ENCODE measurements around the gene RIPK4. TPM values are rescaled to one million over a fixed set of nuclear protein-coding genes. Genes with fewer than 3 reads are reported as not detected.

Gene RIPK4
- total and polyA plus RNA-seq, 2 of the 13 experiments (the other 11 are each of a cell fraction or from before 2014, with no cell fraction given): 3.1 to 4.9 TPM

DNA sequence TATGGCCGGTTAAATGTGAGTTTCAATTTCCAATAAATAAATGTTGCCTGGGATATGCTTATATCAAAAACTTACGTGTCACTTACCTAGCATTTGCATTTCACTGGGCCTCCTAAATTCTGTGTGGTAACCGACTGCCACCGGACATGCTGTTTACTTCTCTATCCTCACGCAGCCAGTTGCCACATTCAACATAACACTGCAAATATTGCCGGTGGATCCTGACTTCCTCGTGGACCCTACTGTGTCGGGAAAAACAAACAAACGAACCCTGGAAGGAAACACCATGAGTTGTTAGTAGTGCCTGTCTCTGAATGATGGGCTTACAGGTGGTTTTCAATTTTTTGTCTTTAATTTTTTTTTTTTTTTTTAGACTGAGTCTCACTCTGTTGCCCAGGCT is 54.1 kb downstream of the RIPK4 start (continued):
- TF ChIP-seq MXI1 (IDR thresholded peaks at IDR 0.05; ENCODE audit: borderline replicate concordance, low read depth, low read length) (0 out of 3 replicates have a peak, but pooled peaks have one; percentile 39), FOXA3 (CRISPR knock-in tag; IDR thresholded peaks at IDR 0.05) (peak; percentile 89), FOSL2 (CRISPR knock-in tag; IDR thresholded peaks at IDR 0.05) (peak; percentile 40), ZBTB7A (CRISPR knock-in tag; IDR thresholded peaks at IDR 0.05) (peak; percentile 39; the same call in 1 of the 2 replicates), SOX6 (IDR thresholded peaks at IDR 0.05) (no peak), SOX6 (CRISPR knock-in tag; IDR thresholded peaks at IDR 0.05) (peak; percentile 32; the same call in 1 of the 2 replicates), YY1 (IDR thresholded peaks at IDR 0.05; ENCODE audit: insufficient read depth, insufficient replicate concordance, low read depth, low read length) (no peak), ERF (CRISPR knock-in tag; IDR thresholded peaks at IDR 0.05) (0 out of 2 replicates have a peak, but pooled peaks have one; percentile 32), CHD2 (IDR thresholded peaks at IDR 0.05; ENCODE audit: low read depth, low read length) (no peak), MIER3 (CRISPR knock-in tag; IDR thresholded peaks at IDR 0.05; ENCODE audit: borderline replicate concordance) (peak; percentile 54; the same call in 1 of the 2 replicates), BCL6 (CRISPR knock-in tag; IDR thresholded peaks at IDR 0.05) (peak; percentile 89), RXRB (CRISPR knock-in tag; IDR thresholded peaks at IDR 0.05; ENCODE audit: borderline replicate concordance) (peak; percentile 48; the same call in 1 of the 2 replicates), NFE2L2 (IDR thresholded peaks at IDR 0.05; ENCODE audit: low read length) (no peak), SPEN (CRISPR knock-in tag; IDR thresholded peaks at IDR 0.05; ENCODE audit: low read depth) (peak; percentile 18; the same call in 1 of the 2 replicates), ELF3 (CRISPR knock-in tag; IDR thresholded peaks at IDR 0.05) (peak; percentile 89), DPF2 (CRISPR knock-in tag; IDR thresholded peaks at IDR 0.05; ENCODE audit: borderline replicate concordance, low read depth) (peak; percentile 48; the same call in 1 of the 2 replicates), ETV5 (CRISPR knock-in tag; IDR thresholded peaks at IDR 0.05; ENCODE audit: borderline replicate concordance) (peak; percentile 65; the same call in 1 of the 2 replicates), GATAD2A (CRISPR knock-in tag; IDR thresholded peaks at IDR 0.05) (peak; percentile 90), SALL1 (CRISPR knock-in tag; IDR thresholded peaks at IDR 0.05) (peak; percentile 71), NCOA2 (CRISPR knock-in tag; IDR thresholded peaks at IDR 0.05) (peak; percentile 51; the same call in 1 of the 2 replicates), ZC3H4 (CRISPR knock-in tag; IDR thresholded peaks at IDR 0.05; ENCODE audit: borderline replicate concordance) (no peak)
- TF ChIP-seq, protein P1, sequence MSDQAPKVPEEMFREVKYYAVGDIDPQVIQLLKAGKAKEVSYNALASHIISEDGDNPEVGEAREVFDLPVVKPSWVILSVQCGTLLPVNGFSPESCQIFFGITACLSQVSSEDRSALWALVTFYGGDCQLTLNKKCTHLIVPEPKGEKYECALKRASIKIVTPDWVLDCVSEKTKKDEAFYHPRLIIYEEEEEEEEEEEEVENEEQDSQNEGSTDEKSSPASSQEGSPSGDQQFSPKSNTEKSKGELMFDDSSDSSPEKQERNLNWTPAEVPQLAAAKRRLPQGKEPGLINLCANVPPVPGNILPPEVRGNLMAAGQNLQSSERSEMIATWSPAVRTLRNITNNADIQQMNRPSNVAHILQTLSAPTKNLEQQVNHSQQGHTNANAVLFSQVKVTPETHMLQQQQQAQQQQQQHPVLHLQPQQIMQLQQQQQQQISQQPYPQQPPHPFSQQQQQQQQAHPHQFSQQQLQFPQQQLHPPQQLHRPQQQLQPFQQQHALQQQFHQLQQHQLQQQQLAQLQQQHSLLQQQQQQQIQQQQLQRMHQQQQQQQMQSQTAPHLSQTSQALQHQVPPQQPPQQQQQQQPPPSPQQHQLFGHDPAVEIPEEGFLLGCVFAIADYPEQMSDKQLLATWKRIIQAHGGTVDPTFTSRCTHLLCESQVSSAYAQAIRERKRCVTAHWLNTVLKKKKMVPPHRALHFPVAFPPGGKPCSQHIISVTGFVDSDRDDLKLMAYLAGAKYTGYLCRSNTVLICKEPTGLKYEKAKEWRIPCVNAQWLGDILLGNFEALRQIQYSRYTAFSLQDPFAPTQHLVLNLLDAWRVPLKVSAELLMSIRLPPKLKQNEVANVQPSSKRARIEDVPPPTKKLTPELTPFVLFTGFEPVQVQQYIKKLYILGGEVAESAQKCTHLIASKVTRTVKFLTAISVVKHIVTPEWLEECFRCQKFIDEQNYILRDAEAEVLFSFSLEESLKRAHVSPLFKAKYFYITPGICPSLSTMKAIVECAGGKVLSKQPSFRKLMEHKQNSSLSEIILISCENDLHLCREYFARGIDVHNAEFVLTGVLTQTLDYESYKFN (CRISPR knock-in tag; conservative IDR thresholded peaks at IDR 0.05): peak; percentile 78
- TF ChIP-seq, protein P2, sequence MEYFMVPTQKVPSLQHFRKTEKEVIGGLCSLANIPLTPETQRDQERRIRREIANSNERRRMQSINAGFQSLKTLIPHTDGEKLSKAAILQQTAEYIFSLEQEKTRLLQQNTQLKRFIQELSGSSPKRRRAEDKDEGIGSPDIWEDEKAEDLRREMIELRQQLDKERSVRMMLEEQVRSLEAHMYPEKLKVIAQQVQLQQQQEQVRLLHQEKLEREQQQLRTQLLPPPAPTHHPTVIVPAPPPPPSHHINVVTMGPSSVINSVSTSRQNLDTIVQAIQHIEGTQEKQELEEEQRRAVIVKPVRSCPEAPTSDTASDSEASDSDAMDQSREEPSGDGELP (IDR thresholded peaks at IDR 0.05; ENCODE audit: borderline replicate concordance, low read depth): no peak
- TF ChIP-seq, protein P3, sequence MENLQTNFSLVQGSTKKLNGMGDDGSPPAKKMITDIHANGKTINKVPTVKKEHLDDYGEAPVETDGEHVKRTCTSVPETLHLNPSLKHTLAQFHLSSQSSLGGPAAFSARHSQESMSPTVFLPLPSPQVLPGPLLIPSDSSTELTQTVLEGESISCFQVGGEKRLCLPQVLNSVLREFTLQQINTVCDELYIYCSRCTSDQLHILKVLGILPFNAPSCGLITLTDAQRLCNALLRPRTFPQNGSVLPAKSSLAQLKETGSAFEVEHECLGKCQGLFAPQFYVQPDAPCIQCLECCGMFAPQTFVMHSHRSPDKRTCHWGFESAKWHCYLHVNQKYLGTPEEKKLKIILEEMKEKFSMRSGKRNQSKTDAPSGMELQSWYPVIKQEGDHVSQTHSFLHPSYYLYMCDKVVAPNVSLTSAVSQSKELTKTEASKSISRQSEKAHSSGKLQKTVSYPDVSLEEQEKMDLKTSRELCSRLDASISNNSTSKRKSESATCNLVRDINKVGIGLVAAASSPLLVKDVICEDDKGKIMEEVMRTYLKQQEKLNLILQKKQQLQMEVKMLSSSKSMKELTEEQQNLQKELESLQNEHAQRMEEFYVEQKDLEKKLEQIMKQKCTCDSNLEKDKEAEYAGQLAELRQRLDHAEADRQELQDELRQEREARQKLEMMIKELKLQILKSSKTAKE (CRISPR knock-in tag; IDR thresholded peaks at IDR 0.05; ENCODE audit: borderline replicate concordance): peak; percentile 52; the same call in 1 of the 2 replicates
